ENCODE measurements around the gene FRYL.

FRYL gene

DNA sequence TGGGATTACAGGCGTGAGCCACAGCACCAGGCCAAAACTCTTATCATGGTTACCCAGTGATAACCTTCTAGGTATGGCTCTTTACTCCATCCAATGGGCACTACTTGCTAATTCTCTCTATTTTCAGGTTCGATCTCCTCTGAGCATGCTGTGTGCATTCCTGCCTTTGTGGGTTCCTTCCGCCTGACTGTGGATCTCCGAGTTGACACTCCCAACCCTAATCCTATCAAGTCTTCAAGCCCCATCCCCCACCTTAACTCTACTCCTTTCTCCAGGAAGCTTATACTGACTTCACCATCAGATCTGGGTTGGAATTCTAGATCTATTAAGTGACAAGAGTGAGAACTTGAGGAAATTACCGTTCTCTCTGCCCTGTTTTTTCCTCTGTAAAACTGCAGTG, 225.5 kb downstream of the FRYL start:
- DNase-seq (ENCODE audit: low read depth) = no peak

DNA sequence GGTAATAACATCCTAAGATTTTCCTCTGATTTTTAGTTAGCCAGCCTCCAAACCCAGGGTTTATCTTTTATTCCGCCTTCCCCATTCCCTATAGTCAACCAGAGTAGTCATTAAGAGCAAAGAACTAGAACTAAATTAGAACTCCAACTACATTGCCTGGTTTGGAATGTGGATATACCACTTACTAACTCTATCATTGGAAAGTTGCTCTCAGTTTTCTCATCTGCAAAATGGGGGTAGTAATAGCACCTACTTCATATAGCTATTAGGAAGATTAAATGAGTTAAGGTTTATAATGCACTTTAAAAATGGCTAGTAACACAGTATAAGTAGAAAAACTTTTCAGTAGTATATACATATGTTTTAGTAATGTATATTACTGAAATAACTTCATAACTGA, 226.4 kb downstream of the FRYL start:
- DNase-seq (ENCODE audit: low read depth) = no peak

DNA sequence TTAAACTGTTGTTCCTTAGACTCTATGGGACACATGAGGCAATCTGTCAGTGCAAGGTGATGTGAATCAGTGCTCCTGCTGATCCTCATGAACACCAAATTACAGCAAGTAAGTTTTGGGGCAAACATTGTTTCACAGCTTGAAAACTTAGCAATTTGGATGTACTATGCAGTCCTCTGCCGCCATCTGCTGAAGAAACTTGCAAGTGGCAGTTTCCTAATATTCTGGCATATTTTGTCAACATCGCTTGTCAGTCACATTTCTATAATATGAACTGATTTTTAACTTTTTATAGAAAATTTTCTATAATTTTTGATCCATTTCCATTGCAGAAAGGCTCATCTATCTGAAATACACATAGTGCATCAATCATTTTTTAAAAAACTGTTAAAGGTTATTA, 233.7 kb downstream of the FRYL start:
- no peak for DNase-seq (ENCODE audit: low read depth)

DNA sequence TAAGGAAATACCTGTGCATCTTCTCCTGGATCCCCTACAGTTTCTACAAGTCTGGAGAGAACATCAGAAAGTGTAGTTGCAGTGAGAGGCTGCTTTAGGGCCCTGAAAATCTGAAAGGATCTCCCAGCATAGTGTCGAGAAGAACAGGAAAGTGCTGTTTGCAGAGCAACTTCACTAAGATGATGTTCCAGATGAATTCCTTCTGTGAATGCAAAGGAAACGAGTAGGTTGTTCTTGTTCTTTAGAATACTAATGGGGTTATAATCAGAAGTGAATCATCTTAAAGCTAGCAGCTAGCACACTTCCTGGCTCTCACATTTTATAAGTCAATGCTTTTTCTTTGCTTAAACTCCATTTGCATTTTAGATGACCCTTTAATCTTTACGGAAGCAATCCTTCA, 236.3 kb downstream of the FRYL start:
- DNase-seq (ENCODE audit: low read depth) = no peak

DNA sequence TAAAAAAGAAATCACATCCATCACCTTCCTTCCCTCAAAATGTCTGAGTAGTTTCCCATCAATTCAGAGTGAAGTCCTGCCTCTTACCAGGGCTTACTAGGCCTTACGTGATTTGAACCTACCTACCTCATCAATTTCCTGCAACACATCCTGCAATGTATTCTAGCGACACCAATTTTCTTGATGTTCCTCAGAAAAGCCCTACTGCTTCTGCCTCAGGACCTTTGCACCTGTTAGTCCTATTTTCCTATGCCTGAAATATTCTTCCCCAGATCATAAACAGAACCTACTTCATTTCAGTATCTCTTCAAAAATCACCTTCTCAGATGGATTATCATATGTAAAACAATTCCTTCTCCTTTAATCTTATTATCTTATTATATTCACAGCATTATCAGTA, 237.2 kb downstream of the FRYL start:
- no peak for DNase-seq (ENCODE audit: low read depth)

DNA sequence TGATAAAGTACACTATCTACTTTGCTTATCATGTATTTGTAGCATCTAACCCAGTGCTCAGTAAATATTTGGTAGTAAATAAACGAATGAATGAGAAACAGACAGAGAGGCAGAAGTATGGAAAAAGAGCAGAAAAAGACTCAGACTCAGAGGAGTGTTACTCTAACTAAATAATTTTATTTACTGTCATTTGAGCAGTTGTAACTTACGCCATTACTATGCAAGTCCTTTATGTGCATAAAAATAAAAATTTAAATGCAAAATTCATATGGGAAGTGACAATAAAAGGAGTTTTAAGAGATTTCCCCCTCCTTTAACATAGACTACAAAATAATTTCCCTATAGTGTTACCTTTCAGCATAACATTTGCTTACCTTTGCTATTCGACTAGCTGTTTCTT, 240.5 kb downstream of the FRYL start:
- no peak for DNase-seq (ENCODE audit: low read depth)

DNA sequence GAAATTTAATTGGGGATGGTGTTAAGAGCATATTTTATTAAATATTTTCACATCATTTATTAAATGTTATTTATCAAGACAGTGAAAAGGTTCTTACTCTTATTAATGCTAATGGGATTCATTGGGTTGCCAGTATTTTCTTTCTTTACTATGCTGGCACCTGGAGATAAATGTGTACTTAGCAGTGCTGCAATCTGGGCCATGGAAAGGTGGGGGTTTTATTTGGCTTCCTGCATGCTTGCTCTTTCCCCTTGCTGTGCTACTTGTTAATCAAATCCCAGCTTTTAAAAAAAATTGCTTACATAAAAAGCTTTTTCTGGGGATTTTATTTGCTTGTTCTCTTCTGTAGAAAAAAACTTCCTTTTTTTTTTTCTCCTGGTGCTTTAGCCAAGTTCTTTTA, 241.7 kb downstream of the FRYL start:
- DNase-seq (ENCODE audit: low read depth) = no peak

DNA sequence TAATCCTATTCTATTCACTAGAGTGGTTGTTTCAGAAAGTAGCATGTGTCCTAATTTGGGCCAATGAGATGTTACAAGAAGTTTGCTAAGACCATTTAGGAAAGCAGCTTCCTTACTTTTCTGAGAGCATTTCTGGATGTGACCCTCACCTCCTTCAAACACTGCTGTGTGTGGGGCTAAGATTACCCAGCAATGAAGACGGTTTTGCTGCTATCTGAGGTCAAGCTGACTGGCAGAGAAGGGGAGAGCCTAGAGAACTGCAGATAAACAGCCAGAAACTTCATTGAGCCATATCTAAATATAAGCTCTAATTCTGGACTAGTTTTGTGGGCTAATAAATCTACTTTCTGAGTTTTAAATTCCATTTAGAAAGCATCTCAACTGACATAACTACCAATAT, 253.7 kb downstream of the FRYL start:
- DNase-seq (ENCODE audit: low read depth) = no peak

DNA sequence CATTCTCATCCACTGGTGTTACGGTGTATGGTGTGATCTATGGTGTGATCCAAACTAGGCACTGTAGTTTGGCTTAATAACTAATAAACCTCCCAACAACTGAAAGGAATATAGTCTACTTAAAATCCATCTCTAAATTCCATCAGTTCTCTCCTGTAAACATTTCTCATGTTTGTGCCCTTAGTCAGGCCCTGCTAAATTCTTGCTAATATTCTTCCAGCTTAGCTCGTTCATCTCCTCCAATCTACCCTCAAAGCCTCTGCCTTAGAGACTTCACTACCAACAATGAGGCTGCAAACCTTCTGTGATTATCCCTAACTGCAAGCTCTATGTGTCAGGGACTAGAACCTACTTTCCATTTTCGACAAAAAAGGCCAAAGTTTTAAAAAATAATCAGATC, 261.9 kb downstream of the FRYL start:
- DNase-seq (ENCODE audit: low read depth) = no peak

DNA sequence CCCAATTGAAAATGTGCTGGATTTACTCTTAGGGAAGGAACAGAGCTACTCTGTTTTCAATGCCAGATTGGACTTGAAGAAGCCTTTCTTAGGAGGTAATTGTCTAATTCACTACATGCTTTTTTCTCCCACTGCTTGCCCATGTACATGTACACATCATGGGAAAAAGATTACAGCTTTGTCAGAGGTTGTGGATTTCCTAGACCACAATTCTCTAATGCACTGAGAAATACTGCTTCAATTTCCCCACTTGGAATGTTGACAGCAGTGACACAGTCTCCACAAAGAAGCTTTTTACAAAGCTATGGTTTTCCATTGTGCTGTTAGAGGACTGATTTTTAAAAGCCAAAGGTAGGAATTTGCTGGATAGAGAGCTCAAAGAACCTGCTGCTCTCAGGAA, 270.5 kb downstream of the FRYL start:
- DNase-seq (ENCODE audit: low read depth) = no peak

DNA sequence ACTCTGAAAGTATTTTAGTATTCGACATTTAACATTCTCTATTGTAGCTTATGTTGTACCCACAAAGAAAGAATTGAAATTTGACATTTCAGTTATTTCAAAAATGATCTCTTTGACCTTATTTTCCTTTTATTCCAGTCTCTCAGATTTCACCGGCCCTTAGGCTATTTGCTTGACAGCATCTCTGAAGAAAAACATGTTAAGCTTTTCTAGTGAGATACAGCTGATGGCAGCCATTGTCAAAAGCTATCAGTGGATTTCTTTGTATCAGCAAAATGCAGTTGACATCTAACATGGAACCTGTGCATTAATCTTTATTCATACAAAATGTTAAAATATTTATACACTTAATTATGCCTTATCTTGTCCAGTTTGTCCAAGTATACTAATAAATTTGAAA, 273.4 kb downstream of the FRYL start:
- DNase-seq (ENCODE audit: low read depth) = no peak

DNA sequence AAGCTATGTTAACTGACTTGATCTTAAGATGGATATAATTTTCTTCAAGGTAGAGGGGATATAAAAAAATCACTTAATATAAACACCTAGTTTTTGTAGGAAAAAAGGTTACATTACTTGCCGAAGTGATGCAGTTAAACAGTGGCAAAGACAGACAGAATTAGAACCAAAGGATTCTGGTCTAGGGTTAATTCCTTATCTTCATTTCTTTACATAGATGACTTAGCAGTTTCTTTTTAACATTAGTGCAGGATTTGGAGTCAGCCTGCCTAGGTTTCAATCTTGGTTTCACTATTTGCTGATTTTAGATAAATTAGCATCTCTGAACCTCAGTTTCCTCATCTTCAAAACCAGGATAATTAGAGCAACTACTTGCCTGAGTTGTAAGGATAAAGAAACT, 275.7 kb downstream of the FRYL start:
- DNase-seq (ENCODE audit: low read depth) = no peak

DNA sequence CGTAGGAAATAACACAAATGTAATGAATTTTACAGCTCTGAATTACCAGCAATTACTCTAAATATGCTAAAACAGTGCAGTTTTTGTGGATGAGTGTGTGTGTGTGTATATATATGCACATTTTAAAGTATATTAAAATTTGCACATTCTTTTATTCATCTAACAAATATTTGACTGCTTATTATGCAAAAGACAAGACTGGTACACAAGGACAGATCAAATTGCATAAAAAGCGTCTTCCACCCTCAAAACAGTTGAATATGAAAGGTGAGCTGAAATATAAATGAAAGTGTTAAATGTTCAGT, 276.1 kb downstream of the FRYL start:
- no peak for DNase-seq (ENCODE audit: low read depth)

DNA sequence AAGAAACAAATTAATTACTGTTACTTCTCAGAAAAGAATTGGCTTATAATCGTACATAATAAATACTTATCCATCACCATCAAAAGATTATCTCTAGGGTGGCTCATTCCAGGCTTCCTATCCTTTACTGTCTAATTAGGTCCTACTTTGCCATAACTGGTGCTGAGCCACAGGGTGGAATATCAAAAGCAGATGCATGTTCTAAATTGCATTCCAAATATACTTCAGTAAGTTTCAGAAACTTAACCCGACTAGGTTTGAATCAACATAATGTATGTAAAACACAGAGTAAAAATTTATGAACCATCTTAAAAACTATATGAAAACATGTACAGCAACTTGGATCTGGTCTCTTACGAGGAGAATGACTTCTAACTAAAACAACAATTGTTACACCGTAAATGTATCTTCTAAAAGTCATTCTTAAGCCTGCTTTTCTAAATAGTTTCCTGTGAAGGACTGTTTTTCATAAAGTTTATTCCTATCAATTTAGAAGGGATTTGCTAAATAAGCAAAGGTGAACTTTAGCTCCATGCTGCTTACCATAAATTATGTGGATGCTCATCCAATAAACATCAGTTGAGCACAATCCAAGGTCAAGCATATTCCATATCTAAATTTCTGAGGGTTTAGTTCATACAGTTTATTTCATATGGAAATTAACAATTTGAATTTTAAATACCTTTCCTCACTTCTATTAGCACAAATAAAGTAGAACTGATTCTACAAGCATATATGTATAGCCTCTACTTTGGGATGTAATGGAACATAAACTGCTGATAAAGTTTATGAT, 276.6 kb downstream of the FRYL start:
- no peak for DNase-seq (ENCODE audit: low read depth)

DNA sequence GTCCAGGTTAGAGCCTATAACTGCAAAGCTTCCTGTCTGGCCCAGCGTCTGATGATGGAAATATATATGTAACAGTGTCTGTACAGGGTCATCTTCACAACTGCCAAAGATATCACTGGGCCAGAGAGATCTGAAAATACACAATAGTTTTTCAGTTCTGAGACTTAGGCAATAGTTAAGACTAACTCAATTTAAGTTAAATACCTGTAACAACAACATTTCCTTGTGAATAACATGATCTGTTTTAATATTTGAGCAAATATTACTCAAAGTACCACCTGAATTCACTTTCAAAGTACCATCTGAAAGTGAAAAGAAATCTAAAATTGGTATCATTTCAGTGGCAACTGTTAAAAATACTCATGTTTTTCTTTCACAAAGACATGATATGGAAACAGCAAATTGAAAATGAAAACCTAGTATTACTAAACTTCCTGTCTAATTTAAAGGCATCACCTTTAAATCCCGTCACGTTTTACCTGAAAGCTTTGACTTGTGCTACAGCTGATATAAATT, 280.5 kb downstream of the FRYL start:
- no peak for DNase-seq (ENCODE audit: low read depth)

DNA sequence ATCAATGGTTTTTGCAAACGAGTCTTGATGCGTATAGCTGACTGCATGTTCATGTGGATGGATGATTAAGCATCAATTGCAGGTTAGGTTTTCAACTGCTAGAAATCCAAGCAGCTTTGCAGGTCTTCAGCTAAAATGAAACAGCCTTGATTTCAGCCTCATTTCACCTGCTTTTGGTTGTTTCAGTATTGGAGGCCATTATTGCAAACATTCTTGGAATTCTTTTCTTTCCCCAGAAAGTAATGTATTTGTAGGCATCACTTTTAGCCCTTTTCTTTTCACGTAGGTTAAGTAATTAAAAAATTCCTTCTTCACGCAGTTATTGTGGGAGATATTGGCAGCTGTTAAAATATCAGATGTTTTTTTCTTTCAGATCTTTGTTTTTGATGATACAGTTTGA, 281.2 kb downstream of the FRYL start:
- DNase-seq (ENCODE audit: low read depth) = no peak

DNA sequence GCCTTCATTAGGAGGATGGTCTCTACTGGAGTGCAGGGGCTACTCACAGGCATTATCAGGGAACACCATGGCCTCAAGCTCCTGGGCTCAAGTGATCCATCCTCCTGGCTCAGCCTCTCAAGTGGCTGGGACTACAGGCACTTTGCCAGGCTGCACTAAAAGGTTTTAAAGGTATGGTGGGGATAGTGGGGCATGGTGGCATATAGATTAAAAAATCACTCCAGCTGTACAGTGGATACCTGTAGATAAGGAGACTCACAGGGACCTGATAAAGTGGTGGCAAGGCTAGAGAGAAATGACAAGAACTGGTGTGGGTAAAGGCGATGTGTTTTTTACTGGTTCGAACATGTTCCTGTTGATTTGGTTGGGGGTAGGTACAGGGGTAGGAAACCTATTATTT, 284.1 kb downstream of the FRYL start:
- no peak for DNase-seq (ENCODE audit: low read depth)

DNA sequence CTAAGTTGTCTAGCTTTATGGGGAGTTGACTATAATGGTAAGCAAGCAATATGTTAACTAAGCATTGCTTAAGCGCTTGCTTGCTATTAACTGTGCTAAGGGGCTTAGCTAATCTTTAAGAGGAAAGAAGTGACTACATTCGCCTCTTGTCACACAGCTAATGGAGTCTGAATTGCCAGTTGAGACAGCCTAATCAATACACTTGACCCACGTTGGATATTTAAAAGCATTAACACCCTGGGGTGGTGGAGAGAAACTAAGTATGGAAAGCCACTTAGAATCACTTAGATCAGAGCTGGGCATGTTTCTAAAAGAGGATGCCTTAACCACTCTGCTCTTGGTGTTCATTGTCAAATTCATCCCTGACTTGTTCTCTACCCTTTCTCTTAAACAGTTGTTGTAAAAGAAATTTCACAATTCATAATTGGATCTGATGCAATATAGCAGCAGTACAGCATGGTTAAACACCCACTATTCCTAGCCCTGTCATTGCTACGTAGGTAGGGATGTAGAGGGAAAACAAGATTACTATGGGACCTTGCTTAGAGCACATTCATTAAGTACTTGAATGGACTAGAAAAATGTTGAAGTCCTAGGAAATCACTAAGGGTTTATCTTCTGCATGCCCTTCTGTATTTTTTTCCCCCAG, 286.5 kb downstream of the FRYL start:
- DNase-seq (ENCODE audit: low read depth) = no peak

DNA sequence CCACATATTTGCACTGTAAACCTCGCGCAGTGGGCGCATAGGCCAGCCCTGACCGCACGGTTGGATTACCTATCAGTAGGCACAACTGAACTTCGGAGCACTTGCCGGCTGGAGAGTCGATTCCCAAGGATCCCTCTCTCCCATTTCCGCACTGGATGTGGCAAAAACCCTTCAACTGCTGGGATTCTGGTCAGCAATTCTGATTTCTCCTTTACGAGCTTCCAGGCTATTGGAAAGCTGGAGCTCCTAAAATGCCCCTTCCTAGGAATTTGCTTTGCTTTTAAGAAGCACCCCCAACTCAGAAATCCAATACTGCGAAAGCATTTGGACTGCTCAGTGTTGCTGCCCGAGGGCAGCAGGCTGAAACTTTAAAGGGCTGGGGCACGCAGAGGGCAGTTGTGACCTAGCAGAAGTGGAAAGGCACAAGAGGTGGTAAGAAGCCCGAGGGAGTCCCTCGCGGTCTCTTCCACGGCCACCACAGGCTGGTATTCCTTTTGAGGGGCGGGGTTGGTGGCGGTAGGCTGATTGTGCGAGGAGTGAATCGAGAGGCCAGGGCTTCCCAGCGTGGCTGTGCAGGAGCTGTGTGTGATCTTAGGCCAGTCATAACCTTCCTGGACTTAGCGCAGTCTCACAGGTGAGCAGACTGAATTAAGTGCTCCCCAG, 288.4 kb downstream of the FRYL start:
- no peak for DNase-seq (ENCODE audit: low read depth)

DNA sequence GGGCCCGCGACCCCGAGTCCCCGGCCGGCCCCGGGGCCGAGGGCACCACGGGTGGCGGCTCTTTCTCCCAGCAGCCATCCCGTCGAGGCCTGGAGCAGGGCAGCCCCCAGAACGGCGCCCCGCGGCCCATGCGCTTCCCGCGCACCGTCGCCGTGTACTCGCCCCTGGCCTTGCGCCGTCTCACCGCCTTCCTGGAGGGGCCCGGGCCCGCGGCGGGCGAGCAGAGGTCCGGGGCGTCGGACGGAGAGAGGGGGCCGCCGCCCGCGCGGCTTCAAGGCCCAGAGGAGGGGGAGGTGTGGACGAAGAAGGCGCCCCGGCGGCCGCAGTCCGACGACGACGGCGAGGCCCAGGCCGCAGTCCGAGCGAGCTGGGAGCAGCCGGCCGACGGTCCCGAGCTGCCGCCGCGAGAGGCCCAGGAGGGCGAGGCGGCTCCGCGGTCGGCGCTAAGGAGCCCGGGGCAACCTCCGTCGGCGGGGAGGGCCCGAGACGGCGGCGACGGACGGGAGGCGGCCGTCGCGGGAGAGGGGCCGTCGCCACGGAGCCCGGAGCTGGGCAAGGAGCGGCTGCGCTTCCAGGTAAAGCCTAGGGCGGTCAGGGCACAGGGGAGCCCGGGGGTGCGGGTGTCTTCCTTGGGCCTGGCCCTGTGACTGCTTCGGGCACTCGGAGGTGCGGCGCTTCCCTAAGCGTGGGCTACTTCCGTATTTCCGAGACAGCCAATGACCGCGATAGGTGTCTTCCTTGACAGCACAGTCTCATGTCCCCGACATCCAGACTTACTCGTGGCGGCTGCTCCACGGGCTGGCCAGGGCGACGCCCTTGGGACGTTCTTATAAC, 289.2 kb downstream of the FRYL start:
- no peak for DNase-seq (ENCODE audit: low read depth)

DNA sequence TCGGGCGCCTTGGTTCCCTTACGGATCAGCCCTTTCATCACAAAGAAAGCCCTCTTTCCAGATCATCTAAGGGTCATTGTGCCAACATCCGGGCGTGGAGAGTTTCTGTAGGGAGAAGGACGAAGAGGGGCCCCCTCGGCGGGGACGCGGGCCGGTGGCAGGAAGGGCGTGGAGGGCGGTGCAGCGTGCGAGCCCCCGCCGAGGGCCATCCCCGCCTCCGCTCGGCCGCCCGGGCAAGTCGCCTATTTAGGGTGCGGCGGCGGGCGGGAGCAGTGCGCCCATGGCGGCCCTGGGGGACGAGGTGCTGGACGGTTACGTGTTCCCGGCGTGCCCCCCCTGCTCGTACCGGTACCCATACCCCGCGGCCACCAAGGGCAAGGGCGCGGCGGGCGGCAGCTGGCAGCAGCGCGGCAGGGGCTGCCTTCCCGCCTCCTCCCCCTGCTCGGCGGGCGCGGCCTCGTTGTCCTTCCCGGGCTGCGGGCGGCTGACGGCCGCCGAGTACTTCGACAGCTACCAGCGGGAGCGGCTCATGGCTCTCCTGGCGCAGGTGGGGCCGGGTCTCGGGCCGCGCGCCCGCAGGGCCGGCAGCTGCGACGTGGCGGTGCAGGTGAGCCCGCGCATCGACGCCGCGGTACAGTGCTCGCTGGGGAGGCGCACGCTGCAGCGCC, 289.9 kb downstream of the FRYL start, which contains the start of gene ZAR1:
Gene ZAR1 (plus strand): TSS at position 241 of the 668 bp plus-strand sequence. CDS start 40 bp downstream, at position 281.
- DNase-seq (ENCODE audit: low read depth) = no peak

DNA sequence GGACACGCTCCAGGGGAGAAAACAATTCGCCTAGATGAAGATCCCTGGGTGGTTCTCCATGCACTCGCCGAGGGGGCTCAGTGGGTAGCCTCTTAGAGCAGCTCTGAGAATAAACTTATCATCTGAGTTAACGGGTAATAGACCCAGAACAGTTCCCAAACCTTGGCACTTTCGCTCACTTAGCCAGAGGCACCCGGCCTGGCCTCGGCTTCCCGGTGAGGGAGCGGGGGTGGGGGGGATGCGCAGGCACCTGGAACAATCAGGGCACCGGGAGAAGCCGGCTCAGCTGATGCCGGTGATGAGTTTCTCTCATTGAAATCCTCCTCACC, 290.4 kb downstream of the FRYL start:
- DNase-seq (ENCODE audit: low read depth) = no peak

All from stimulated activated CD8-positive, alpha-beta memory T cell treated with anti-CD3 and anti-CD28 coated beads, Interleukin-12 subunit alpha, Interleukin-12 subunit beta, amount 100 ng/mL, for 4 hours (primary cell).